Endothelial cell of umbilical vein (primary cell): Measurements from ENCODE around the gene ZBTB12. TPM values are rescaled to one million over a fixed set of nuclear protein-coding genes. Genes with fewer than 3 reads are reported as not detected.

Experiments
- BruUV-seq: library from RNA; stranded (reverse); fragments of 400-500 nt; replicated peaks from 2 replicates; lab custom pipeline; 2021; lab: Mats Ljungman, UMichigan
- CTCF ChIA-PET: fragments of 300-600, 350-600 bp; sonication (Branson Sonifier 250); formaldehyde crosslinking; loops from one replicate; lab custom pipeline; 2021; ENCODE audit warnings: antibody characterized with exemption, inconsistent platforms; lab: Charles Lee
- POLR2A ChIA-PET: fragments of 300-600, 350-600 bp; sonication (Branson Sonifier 250); formaldehyde crosslinking; loops from one replicate; lab custom pipeline; 2021; ENCODE audit warnings: antibody characterized with exemption, inconsistent platforms; lab: Charles Lee
- DNase-seq: peaks from one replicate; pipeline ENCODE4 v3.0.0-alpha.2; 2011; ENCODE audit warnings: low read depth, low spot score
- FAIRE-seq: peaks from 2 replicates; lab custom pipeline; 2011; peaks lifted over from hg19 to GRCh38; lab: Jason Lieb, UNC
- H2AFZ ChIP-seq: 2 replicates; pipeline ENCODE4 v1.6.0; 2012; ENCODE audit warnings: low read depth, low read length, control low read depth, inconsistent platforms
- H3K27ac ChIP-seq: 2 replicates; pipeline ENCODE4 v1.5.1; 2011; ENCODE audit warnings: low read depth, mild to moderate bottlenecking, control low read depth, low read length, moderate library complexity; ENCODE audit not compliant: insufficient read depth
- H3K27me3 ChIP-seq, 2 experiments: 2 replicates each; pipeline versions ENCODE4 v1.6.0 to v1.6.1; 2011; ENCODE audit warnings: low read length in 2 of 2, mixed read lengths in 1 of 2; ENCODE audit not compliant: control insufficient read depth in 2 of 2, insufficient read depth in 2 of 2
- H3K36me3 ChIP-seq, 2 experiments: 2 replicates in 1 of 2; 3 replicates in 1 of 2; pipeline ENCODE4 v1.5.1; 2011; ENCODE audit warnings: low read length in 2 of 2, mild to moderate bottlenecking in 1 of 2, moderate library complexity in 1 of 2; ENCODE audit not compliant: control insufficient read depth in 2 of 2, insufficient read depth in 2 of 2; ENCODE audit errors: extremely low read depth in 1 of 2
- H3K4me1 ChIP-seq: 3 replicates; pipeline ENCODE4 v1.5.1; 2011; ENCODE audit warnings: mild to moderate bottlenecking, low read length; ENCODE audit not compliant: control insufficient read depth, insufficient read depth; ENCODE audit errors: extremely low read depth
- H3K4me2 ChIP-seq: 2 replicates; pipeline ENCODE4 v1.6.1; 2011; ENCODE audit warnings: low read length, control low read depth, mixed read lengths; ENCODE audit not compliant: insufficient read depth
- H3K4me3 ChIP-seq, 3 experiments: fragments of 200-600 bp in 1 of 3; sonication (generic), shearing (Covaris generic) in 1 of 3; replicated peaks in 1 of 3; 2 replicates each; pipeline ENCODE4 v1.5.1; 2011 to 2016; ENCODE audit warnings: control low read depth in 3 of 3, low read length in 3 of 3, mild to moderate bottlenecking in 2 of 3, inconsistent platforms in 1 of 3, low read depth in 1 of 3, moderate library complexity in 1 of 3; ENCODE audit not compliant: insufficient read depth in 1 of 3
- H3K79me2 ChIP-seq: 2 replicates; pipeline ENCODE4 v1.6.0; 2012; ENCODE audit warnings: low read length, inconsistent platforms; ENCODE audit not compliant: control insufficient read depth, insufficient read depth
- H3K9ac ChIP-seq: replicated peaks from 2 replicates; pipeline ENCODE3; 2011; ENCODE audit warnings: low read length, control low read depth; ENCODE audit not compliant: insufficient read depth; ENCODE audit errors: extremely low read depth
- H3K9me1 ChIP-seq: replicated peaks from 3 replicates; pipeline ENCODE4 v1.6.0; 2011; ENCODE audit warnings: mild to moderate bottlenecking, low read length; ENCODE audit not compliant: control insufficient read depth, insufficient read depth; ENCODE audit errors: extremely low read depth
- H3K9me3 ChIP-seq: replicated peaks from 2 replicates; pipeline ENCODE4 v1.5.1; 2012; ENCODE audit warnings: low read length, inconsistent platforms; ENCODE audit not compliant: control insufficient read depth, insufficient read depth
- H4K20me1 ChIP-seq: replicated peaks from 2 replicates; pipeline ENCODE3; 2011; ENCODE audit warnings: mild to moderate bottlenecking, low read length; ENCODE audit not compliant: control insufficient read depth, insufficient read depth; ENCODE audit errors: extremely low read depth
- CTCF ChIP-seq, 2 donors: IDR thresholded peaks; 1 replicate in 1 of 2; 2 replicates in 1 of 2; pipeline ENCODE4 v1.5.1; 2011; ENCODE audit warnings: low read length in 2 of 2, mild to moderate bottlenecking in 2 of 2, moderate library complexity in 2 of 2, control low read depth in 1 of 2, inconsistent platforms in 1 of 2, low read depth in 1 of 2; ENCODE audit not compliant: insufficient read depth in 1 of 2; ENCODE audit errors: extremely low read depth in 1 of 2
- EZH2 ChIP-seq: IDR thresholded peaks from 2 replicates; pipeline ENCODE4 v1.6.1; 2012; ENCODE audit warnings: borderline replicate concordance, low read depth, mild to moderate bottlenecking, moderate library complexity, low read length, inconsistent platforms; ENCODE audit not compliant: severe bottlenecking
- FOS ChIP-seq: IDR thresholded peaks from 2 replicates; pipeline ENCODE4 v1.6.1; 2011; ENCODE audit warnings: mild to moderate bottlenecking, low read length, moderate library complexity, borderline replicate concordance; ENCODE audit not compliant: insufficient read depth
- GATA2 ChIP-seq: IDR thresholded peaks from 2 replicates; pipeline ENCODE4 v1.7.0; 2011; ENCODE audit warnings: low read depth, mild to moderate bottlenecking, moderate library complexity, mixed read lengths, low read length; ENCODE audit not compliant: insufficient read length, insufficient read depth
- JUN ChIP-seq: IDR thresholded peaks from 2 replicates; pipeline ENCODE4 v1.6.1; 2011; ENCODE audit warnings: borderline replicate concordance, low read depth; ENCODE audit not compliant: insufficient read length, insufficient read depth
- MYC ChIP-seq: IDR thresholded peaks from one replicate; pipeline ENCODE4 v1.6.1; 2011; ENCODE audit warnings: mild to moderate bottlenecking, low read depth, low read length
- POLR2A ChIP-seq: IDR thresholded peaks from 2 replicates; pipeline ENCODE4 v1.6.1; 2012; ENCODE audit warnings: low read depth, mild to moderate bottlenecking, control low read depth, low read length
- POLR2AphosphoS5 ChIP-seq: IDR thresholded peaks from 2 replicates; pipeline ENCODE4 v1.6.1; 2012; ENCODE audit warnings: low read depth, mild to moderate bottlenecking, control low read depth, low read length, moderate library complexity; ENCODE audit not compliant: insufficient read depth
- dilution Hi-C: fragments of 300-500 bp; cut with MboI; formaldehyde crosslinking; loops from one replicate; pipeline ENCODE4 v1.15.0; 2019; ENCODE audit warnings: low sequenced_read_pairs; ENCODE audit not compliant: extremely low pct_ligation_motif_present
- intact Hi-C: fragments of 100-400 bp; cut with micrococcal nuclease; formaldehyde crosslinking; loops from one replicate; pipeline ENCODE4 v1.10.0; 2022
- polyA plus RNA-seq, 4 experiments: library from polyadenylated mRNA; depleted of rRNA in 3 of 4; stranded (reverse) in 3 of 4; unstranded in 1 of 4; fragments of >200 nt; gene quantifications; 2 replicates each; pipeline versions ENCODE4 v1.2.1 to v1.2.3, GENCODE V29; 2011 to 2012; ENCODE audit warnings: missing spikeins in 1 of 4
- total RNA-seq: library from RNA; stranded (reverse); gene quantifications from 2 replicates; pipeline ENCODE4 v1.2.3, GENCODE V29; 2021
- TF ChIP-seq, protein P1 (sequence below): IDR thresholded peaks from 2 replicates; pipeline ENCODE4 v1.6.1; 2011; ENCODE audit not compliant: insufficient read depth, insufficient read length

ZBTB12 gene
- total and polyA plus RNA-seq, 2 donors (not counting 3 experiments of a cell fraction or from before 2014, with no cell fraction given): 2.9 to 4.9 TPM

GRCh38 chr6:31865205-31866118 is 36.4 kb downstream of the ZBTB12 start:
- intact Hi-C loops: no loop called here

More at GRCh38 chr6:31865205-31866118, 36.4 kb downstream of the ZBTB12 start:
- H4K20me1 ChIP-seq: no peaks in the 10 kb centered on the region
- H3K9me1 ChIP-seq: no peaks in the 10 kb centered on the region
- no peak overlapping the region for H3K4me2 ChIP-seq
- dilution Hi-C loops: no loop called here
- H3K4me3 ChIP-seq: no peak overlapping the region
- no peak overlapping the region for H2AFZ ChIP-seq
- no TSS peak for BruUV-seq
- H3K27me3 ChIP-seq: no peaks in the 10 kb centered on the region
- no peak for DNase-seq
- POLR2A ChIA-PET: no interaction called here
- H3K4me1 ChIP-seq: peaks cover 7% of the 10 kb centered on the region
- no peaks in the 10 kb centered on the region for H3K9me3 ChIP-seq
- H3K79me2 ChIP-seq: peaks cover 4% of the 10 kb centered on the region
- CTCF ChIA-PET: interaction anchor here (3.2 kb wide), 1 partner anchor 87 kb away, joined by 11 read pairs; no protein-coding TSS in a partner anchor
- peaks cover 0 to 4% of the 10 kb centered on the region in 2 experiments for H3K36me3 ChIP-seq
- no peak for FAIRE-seq
- no peak overlapping the region for H3K9ac ChIP-seq
- H3K27ac ChIP-seq: no peak overlapping the region
- TF ChIP-seq JUN (no peak), MYC (no peak), EZH2 (no peak), GATA2 (no peak), POLR2AphosphoS5 (no peak), CTCF (IDR thresholded peaks at IDR 0.05; ENCODE audit: extremely low read depth in 1 of 2, insufficient read depth in 1 of 2, low read depth in 1 of 2, low read length in 2 of 2) (no peak), FOS (no peak), POLR2A (no peak)
- TF ChIP-seq, protein P1, sequence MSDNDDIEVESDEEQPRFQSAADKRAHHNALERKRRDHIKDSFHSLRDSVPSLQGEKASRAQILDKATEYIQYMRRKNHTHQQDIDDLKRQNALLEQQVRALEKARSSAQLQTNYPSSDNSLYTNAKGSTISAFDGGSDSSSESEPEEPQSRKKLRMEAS: no peak
